Testis (tissue), 3 donors: ENCODE results near the gene OPTN. TPM values are rescaled to one million over a fixed set of nuclear protein-coding genes. Genes with fewer than 3 reads are reported as not detected.

Experiments used
- DNase-seq: peaks from one replicate; pipeline ENCODE4 v3.0.0-alpha.2; 2019
- H3K27ac ChIP-seq, 2 donors: fragments of 200-600 bp; sonication (generic); one replicate each; pipeline ENCODE4 v1.5.1; 2019
- H3K27me3 ChIP-seq: fragments of 200-600 bp; sonication (generic); one replicate; pipeline ENCODE4 v1.5.1; 2019
- H3K36me3 ChIP-seq: fragments of 200-600 bp; sonication (generic); one replicate; pipeline ENCODE4 v1.5.1; 2017; ENCODE audit warnings: low read depth; ENCODE audit errors: missing control alignments
- H3K4me1 ChIP-seq: fragments of 200-600 bp; sonication (generic); one replicate; pipeline ENCODE4 v1.5.1; 2019
- H3K4me3 ChIP-seq, 2 donors: fragments of 200-600 bp; sonication (generic); one replicate each; pipeline ENCODE4 v1.5.1; 2017 to 2019
- H3K9me3 ChIP-seq: fragments of 200-600 bp; sonication (generic); one replicate; pipeline ENCODE4 v1.5.1; 2017
- CTCF ChIP-seq, 3 experiments: fragments of 450-650 bp in 2 of 3; fragments of 200-600 bp in 1 of 3; sonication (generic) in 1 of 3; IDR thresholded peaks; one replicate each; pipeline ENCODE4 v1.5.1; 2016 to 2019; ENCODE audit warnings: antibody characterized with exemption in 3 of 3, mild to moderate bottlenecking in 2 of 3, moderate library complexity in 1 of 3
- POLR2A ChIP-seq: fragments of 450-650 bp; IDR thresholded peaks from one replicate; pipeline ENCODE4 v1.6.1; 2017; ENCODE audit warnings: antibody characterized with exemption, mild to moderate bottlenecking, moderate library complexity
- WGBS, 2 donors: methylation state at CpG; one replicate each; pipeline ENCODE4 v1.1.5; 2018; 5-methylcytosine and 5-hydroxymethylcytosine counted together
- intact Hi-C: fragments of 100-400 bp; cut with DNase I; formaldehyde crosslinking; loops from one replicate; pipeline ENCODE4 v1.15.1; 2023; ENCODE audit warnings: low total_unique reads
- polyA plus RNA-seq: library from polyadenylated mRNA; stranded (reverse); fragments of 350-450 nt; fragmentation: Illumina TruSeq; extraction: RNeasy Lipid Tissue Mini Kit (QIAGEN cat#74804); gene quantifications from one replicate; pipeline ENCODE4 v1.2.3, GENCODE V29; 2014; ENCODE audit warnings: low read depth, low replicate concordance; ENCODE audit not compliant: insufficient read depth
- total RNA-seq, 2 donors: library from RNA; depleted of rRNA; stranded (reverse); fragments of >200 nt; gene quantifications; one replicate each; pipeline ENCODE4 v1.2.3, GENCODE V29; 2016

OPTN gene
- total and polyA plus RNA-seq, 3 donors from 2014 or later: 87.5 to 130 (median 109) TPM

- DNase-seq: no peak
- H3K36me3 ChIP-seq: no peaks in the 10 kb centered on the region
- no peak overlapping the region for H3K4me3 ChIP-seq
- no peaks in the 10 kb centered on the region for H3K9me3 ChIP-seq
- H3K4me1 ChIP-seq: peaks cover 9% of the 10 kb centered on the region
- H3K27me3 ChIP-seq: no peaks in the 10 kb centered on the region
- no peak overlapping the region for H3K27ac ChIP-seq
- intact Hi-C loops: loop anchor here (10.0 kb wide), 1 partner anchor 141 kb away; the partner anchor contains the start of gene PHYH
- 87 to 90% methylated on average over 3 of the region's 3 CpGs for WGBS, 2 donors
- TF ChIP-seq POLR2A: no peak
- no peak for TF ChIP-seq CTCF (IDR thresholded peaks at IDR 0.05)
Observed at GRCh38 chr10:13163859-13164258, 63.9 kb downstream of the OPTN start.

GRCh38 chr10:13165177-13165576 is 65.2 kb downstream of the OPTN start:
- H3K4me3 ChIP-seq: no peak overlapping the region
- intact Hi-C loops: loop anchor here (10.0 kb wide), 1 partner anchor 140 kb away; the partner anchor contains the start of gene PHYH
- DNase-seq: no peak

GRCh38 chr10:13167568-13167967 is 67.6 kb downstream of the OPTN start:
- intact Hi-C loops: loop anchor here (10.0 kb wide), 1 partner anchor 137 kb away; the partner anchor contains the start of gene PHYH
- Histone ChIP-seq H3K4me3 (no peak overlapping the region), H3K36me3 (no peaks in the 10 kb centered on the region), H3K9me3 (no peaks in the 10 kb centered on the region), H3K27me3 (no peaks in the 10 kb centered on the region), H3K27ac (no peak overlapping the region), H3K4me1 (no peaks in the 10 kb centered on the region)
- DNase-seq: no peak
- 78 to 87% methylated on average over 7 of the region's 7 CpGs for WGBS, 2 donors
- no peak for TF ChIP-seq POLR2A
- no peak for TF ChIP-seq CTCF (IDR thresholded peaks at IDR 0.05)

More at GRCh38 chr10:13165177-13165576, 65.2 kb downstream of the OPTN start:
- TF ChIP-seq POLR2A (no peak), CTCF (IDR thresholded peaks at IDR 0.05) (no peak)
- Histone ChIP-seq H3K27ac (no peak overlapping the region), H3K36me3 (no peaks in the 10 kb centered on the region), H3K9me3 (no peaks in the 10 kb centered on the region), H3K4me1 (peaks cover 9% of the 10 kb centered on the region), H3K27me3 (no peaks in the 10 kb centered on the region)

GRCh38 chr10:13168781-13169180 is 68.8 kb downstream of the OPTN start:
- no peak for TF ChIP-seq CTCF (IDR thresholded peaks at IDR 0.05)
- no peak for TF ChIP-seq POLR2A
- Histone ChIP-seq H3K36me3 (no peaks in the 10 kb centered on the region), H3K27ac (no peak overlapping the region), H3K9me3 (no peaks in the 10 kb centered on the region), H3K27me3 (no peaks in the 10 kb centered on the region), H3K4me1 (no peaks in the 10 kb centered on the region), H3K4me3 (no peak overlapping the region)
- 65 to 70% methylated on average over 6 of the region's 6 CpGs for WGBS, 2 donors
- intact Hi-C loops: loop anchor here (10.0 kb wide), 1 partner anchor 136 kb away; the partner anchor contains the start of gene PHYH
- no peak for DNase-seq

GRCh38 chr10:13173616-13174015 is 73.7 kb downstream of the OPTN start:
- Histone ChIP-seq H3K36me3 (no peaks in the 10 kb centered on the region), H3K9me3 (no peaks in the 10 kb centered on the region), H3K27me3 (no peaks in the 10 kb centered on the region), H3K4me3 (no peak overlapping the region), H3K27ac (no peak overlapping the region), H3K4me1 (no peaks in the 10 kb centered on the region)
- intact Hi-C loops: no loop called here
- 98 to 100% methylated on average over 2 of the region's 2 CpGs for WGBS, 2 donors
- DNase-seq: no peak
- no peak for TF ChIP-seq CTCF (IDR thresholded peaks at IDR 0.05)
- TF ChIP-seq POLR2A: no peak
